Activated T-helper 9 cell treated with anti-CD3 and anti-CD28 coated beads, Interleukin-2, amount 50 U/mL, for 16 hours (primary cell): ENCODE data around the gene SLC9A3.

ENCODE experiments used
- DNase-seq: peaks from one replicate; pipeline ENCODE4 v3.0.0-alpha.2; 2020; ENCODE audit warnings: low read depth

SLC9A3 gene

DNA sequence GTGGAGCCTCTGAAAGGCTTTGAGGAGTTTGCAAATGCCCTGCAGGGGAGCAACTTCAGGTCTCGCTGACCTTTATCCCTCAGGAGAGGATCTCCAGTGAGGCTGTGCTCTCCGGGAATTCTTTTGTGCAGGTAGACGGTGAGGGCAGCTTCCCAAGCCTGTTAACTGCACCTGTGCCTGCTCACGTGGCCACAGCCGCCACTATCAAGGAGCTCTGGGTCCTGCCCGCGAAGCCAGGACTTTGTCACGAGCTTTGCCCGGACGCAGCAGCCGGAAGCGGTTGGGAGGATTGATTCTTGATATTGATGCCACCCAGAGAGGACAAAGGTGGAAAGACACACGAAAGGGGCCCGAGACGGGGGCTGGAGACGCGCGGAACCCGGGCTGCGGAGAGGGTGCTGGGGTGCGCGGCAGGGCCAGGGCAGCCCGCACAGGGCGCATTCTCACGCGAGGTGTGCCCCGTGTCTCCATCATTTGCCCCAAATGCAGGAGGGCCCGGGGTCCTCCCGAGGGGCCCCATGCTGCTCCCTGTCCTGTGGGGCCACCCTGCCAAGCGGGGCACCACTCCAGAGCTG is 18.2 kb downstream of the SLC9A3 start:
- no peak for DNase-seq

DNA sequence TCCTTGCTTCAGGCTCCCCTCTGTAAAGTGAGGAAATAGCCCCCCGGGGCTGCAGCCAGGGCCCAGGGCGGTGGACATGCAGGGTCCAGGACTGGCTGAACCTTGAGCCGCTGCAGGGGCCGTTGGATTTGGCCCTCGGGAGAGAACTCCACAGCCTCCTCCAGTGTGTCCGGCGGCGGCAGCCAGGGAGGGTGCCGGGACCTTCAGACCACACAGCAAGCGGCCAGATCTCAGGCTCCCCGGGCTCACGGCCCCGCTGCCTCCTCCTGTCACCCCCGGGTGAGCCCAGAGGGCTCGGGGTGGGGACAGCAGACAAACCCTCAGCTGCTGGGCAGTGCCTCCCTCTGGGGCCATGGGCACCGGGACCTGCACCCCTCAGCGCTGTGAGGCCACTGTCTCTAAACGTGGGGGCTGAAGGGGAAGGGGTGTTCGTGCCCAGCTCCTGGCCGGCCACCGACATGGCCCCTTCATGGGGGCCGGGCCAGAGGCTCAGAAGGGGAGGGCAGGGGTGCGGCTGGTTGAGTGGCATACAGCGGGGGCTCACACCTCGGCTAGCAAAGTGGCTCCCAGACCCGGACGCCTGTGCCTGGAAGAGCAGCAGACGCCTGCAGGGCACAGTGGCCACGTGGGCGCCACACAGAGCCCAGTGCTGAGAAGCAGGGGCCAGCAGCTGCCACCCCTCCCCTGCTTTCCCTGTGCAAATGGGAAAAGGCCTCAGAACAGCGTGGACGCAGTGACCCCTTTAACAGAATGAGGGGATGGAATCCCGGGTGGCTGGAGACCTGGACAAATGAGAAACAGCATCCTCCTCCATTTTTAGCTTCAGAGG is 19.7 kb downstream of the SLC9A3 start:
- DNase-seq, result no peak

DNA sequence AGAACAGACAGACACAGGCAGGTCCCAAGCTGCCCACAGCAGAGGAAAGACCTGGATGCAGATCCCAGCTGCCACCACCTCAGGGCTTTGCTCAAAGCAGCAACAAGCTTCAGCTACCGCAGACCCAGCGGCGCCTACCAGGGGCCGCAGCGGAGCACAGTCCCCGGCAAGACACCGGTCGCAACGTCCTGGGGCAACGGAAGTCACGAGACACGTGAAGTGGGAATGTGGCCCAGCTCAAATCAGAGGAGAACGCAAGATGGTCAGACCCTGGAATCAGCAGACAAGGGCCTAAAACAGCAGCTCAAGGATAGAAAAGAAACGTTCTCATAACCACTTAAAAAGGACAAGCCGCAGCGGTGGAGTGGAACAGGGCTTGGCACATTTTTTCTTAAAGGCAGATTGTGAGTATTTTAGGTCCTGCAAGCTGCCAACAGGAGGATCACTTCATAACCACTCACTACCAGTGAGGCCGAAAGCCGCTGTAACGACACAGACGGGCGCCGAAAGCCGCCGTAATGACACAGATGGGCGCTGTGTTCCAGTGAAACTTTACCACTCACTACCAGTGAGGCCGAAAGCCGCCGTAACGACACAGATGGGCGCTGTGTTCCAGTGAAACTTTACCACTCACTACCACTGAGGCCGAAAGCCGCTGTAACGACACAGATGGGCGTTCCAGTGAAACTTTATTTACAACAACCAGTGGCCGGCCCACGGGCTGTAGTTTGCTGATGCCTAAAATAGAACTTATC is 21.7 kb downstream of the SLC9A3 start:
- no peak for DNase-seq

DNA sequence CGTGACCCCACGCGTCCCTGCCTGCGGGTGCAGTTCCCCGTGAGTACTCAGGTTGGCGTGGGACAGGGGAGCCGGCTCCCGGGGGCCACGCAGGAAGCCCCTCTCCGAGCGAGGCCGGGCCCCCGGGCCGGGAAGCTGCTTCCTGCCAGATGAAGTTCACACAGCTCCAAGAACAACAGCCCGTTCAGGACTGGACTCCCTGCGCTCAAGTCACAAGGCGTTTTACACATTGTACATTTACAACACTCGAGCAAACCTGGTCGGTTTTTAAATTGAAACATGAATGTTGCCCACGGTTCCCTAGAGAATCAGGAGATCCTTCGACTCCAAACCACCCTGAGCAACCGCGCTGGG is 22.4 kb downstream of the SLC9A3 start:
- no peak for DNase-seq

DNA sequence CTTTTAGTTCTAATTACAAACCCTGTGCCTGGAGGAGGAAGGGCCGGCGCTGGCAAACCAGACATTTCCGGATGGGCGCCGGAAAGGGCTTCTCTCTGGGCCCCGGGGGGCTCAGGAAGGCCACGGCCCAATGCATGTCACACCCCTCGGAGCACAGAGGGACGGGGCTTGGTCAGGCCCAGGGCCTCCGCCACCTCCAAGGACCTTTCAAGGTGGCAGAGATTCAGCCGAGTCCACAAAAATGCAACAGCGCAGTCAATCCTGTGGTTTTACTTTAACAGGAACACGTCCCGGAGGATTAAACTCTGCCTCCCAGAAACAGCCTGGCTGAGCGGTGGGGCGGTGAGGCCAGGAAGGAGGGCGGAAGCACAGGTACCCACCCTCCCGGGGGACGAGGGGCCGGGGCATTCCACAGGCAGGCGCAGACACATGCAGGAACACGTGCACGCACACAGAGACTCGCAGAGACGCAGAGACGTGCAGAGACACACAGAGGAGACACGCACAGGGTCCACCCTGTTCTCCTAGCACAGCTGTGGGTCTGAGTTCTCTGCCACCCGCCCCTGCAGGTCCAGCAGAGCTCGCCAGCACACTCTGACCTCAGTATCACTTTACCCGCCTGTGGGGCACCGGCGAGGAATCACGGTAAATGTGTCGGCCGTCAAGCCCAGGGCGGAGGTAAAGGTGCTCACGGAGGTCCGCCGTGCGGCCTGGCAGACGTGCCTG is 23.0 kb downstream of the SLC9A3 start:
- no peak for DNase-seq

DNA sequence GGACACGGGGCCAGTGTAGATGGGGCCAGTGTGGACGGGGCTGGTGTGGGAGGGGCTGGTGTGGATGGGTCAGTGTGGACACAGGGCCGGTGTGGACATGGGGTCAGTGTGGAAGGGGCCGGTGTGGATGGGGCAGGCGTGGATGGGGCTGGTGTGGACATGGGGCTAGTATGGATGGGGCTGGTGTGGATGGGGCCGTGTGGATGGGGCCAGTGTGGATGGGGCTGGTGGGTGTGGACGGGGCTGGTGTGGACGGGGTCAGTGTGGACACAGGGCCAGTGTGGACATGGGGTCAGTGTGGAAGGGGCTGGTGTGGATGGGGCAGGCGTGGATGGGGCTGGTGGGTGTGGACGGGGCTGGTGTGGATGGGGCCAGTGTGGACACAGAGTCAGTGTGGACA is 23.8 kb downstream of the SLC9A3 start:
- DNase-seq, result no peak

DNA sequence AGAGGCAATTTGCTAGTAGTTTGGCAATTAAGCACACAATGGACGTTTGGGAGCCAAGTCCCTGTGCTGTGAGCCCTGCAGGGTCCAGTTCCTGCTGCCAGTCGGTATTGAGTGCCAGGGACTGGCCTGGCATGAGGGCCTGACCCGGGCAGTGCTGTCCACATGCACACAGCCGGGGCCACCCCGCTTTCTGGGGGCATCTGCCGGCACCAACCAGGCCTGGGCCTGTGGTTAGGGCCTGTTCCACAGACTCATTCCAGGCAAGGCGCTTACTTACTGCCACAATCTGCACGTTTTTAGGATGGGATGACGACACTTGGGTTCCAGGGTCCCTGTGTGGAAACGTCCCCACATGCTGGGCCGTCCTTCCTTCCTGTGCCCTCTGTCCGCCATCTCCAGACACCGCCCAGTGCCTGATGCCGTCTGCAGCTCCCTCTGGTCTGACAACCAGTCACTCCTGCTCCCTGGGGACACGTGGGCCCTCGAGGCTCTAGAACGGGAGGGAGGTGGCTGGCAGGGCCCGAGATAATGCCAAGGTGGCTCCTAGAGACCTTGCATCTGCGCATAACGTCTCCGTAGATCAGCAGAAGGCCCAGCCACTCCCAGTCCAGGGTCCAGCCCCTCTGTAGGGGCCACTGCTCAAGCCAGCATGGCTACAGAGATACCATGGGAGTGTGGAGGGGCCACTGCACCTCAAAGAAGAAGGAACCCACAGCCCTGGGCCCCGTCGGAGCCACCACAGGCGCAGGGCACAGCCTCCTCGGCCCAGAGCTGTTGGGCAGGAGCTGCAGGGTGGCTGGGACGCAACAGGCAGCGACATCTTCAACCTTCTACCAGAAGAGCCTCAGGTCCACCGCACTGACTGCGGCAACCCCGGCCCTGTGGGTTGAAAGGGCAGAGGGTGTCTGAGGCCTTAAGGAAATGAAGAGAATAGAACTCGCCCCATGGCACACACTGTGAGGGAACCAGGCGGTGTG is 24.7 kb downstream of the SLC9A3 start:
- DNase-seq, result no peak

DNA sequence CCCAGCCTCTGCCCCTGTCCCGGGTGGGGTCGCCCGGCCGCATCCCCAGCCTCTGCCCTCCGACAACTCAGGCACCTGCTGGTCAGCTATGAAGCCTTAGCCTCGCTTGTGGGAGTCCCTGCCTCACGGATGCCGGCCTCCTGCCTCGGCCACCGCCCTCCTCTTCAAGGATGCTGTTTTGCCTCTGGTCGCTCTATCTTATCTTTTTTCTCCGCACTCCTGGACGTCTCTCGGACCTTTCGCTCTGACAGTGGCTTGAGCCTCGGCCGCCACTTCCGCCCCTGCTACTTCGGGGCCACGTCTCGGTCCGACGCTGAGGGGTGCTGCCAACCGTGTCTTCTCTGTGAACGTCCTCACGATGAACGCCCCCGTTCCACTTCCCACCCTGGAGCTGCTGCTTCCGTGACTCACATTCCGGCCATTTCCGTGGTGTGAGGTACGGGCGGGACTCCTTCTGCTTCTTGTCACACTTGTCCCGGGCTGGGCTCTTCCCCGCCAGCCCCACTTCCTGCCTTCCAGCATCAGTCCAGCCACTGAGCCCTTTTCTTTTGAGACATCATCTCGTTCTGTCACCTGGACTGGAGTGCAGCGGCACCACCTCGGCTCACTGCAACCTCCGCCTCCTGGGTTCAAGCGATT is 26.3 kb downstream of the SLC9A3 start:
- DNase-seq, result no peak

DNA sequence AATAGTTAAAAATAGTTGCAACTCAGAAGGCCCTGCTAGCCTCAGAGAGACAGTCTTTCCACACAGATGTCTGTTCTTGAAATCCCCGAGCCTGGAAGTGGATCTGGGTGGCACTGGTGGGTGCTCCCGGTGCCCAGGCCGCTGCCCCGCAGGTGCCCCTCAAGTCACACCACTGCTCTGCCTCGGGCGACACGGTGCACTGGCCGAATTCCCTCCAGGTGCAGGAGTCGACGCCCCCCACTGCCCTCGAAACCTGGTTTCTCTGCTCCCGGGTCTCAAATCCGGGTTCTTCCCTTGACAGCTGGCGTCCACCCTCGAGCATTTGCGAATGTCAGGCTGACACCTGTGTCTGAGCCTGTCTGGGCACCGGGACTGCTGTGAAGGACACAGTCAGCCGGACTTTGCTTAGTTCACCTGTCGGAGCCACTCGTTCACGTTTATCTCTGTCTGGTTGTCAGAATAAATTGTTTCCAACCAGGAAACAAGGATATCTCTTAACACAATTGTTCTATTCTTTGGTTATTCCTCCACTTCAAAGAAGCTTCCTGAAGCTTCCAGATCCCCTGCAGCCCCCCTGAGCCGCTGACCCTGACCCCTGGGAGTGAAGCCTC is 27.1 kb downstream of the SLC9A3 start:
- DNase-seq, result no peak

DNA sequence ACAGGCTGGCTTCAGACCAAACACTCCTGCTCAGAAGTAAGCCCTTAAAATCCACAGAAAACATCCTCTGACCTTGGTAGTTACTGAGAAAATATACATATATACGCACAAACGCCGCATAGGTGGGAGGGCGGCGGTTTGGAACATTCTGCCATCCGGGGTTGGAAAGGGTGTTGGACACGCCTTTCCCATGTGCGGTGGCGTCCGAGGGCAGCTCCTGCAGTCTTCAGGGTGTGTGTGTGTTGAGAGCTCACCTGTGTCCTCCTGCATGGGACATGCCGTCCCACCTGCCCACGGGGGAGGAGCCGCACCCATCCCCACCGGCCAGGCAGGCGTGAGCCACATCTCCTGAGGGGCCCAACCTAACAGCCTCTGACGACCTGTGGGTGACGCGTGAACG is 28.2 kb downstream of the SLC9A3 start:
- no peak for DNase-seq

DNA sequence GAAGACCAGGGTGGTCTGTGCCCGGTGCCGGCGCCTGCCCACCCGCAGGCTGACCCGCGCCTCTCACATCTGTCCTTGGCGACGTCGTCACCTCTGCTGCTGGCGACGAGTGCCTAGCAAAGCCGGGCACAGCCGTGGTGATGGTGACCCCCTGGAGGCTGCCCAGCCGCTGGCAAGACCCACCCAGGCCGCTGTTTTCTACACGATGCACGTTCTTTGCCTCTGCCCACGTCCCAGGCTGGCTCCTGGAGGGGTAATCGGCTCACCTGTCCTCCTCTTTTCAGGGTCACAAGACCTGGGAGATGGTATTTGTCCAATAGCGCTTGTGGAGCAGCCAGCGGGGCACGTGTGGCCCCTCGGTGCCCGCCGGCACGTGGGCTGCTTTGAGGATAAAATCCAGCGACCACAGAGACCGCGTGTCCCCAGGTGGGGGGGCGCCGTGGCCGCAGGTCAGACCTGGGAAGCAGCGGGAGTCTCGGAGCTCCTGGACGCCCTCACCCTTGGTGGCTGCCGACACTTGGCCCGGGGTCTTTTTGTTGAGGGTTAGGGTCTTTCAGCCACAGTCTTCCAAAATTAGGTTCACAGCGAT is 29.5 kb downstream of the SLC9A3 start:
- no peak for DNase-seq

DNA sequence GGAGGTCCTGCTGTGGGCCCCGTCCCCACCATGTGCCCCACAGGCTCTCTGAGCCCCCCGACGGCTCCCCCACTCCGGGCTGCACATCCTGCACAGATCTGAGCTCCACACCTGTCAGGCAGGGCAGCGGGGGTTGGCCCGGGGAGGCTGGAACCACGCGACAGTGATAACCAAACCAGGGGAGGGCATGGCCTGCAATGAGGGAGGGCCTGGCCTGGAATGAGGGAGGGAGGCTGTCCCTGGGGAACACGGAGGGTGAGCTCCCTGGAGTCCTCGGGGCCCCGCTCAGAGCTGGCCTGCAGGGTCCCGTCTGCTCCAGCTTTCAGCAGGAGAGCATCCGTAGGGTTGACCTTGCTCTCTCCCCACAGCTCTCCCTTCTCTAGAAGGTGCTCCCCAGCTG is 30.5 kb downstream of the SLC9A3 start:
- DNase-seq, result no peak

DNA sequence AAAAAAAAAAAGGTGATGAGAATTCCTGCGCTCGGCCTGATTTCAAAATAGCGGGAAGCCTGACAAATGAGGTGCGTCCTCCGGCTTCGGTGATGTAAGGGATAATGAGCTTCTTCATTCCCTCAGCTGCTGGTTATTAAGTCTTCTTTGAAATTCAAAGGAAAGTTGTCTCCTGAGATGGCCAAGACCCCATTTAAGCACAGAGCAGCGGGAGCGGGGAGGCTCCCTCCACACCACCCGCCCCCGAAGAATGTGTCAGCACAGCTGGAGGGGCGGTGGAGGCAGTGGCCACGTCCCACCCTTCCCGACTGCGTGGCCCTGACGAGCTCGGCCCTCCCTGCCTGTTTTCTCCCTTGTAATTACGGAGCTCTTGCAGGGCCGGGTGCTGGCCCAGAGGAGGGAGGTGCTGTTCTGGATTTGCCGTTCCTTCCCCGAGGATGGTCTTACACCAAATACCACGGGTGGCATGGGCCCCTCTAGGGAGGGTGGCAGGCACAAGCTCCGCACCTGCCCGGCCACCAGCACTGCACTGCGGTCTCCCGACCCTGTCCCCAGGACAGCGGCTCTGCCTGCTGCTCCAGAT is 31.0 kb downstream of the SLC9A3 start:
- no peak for DNase-seq

DNA sequence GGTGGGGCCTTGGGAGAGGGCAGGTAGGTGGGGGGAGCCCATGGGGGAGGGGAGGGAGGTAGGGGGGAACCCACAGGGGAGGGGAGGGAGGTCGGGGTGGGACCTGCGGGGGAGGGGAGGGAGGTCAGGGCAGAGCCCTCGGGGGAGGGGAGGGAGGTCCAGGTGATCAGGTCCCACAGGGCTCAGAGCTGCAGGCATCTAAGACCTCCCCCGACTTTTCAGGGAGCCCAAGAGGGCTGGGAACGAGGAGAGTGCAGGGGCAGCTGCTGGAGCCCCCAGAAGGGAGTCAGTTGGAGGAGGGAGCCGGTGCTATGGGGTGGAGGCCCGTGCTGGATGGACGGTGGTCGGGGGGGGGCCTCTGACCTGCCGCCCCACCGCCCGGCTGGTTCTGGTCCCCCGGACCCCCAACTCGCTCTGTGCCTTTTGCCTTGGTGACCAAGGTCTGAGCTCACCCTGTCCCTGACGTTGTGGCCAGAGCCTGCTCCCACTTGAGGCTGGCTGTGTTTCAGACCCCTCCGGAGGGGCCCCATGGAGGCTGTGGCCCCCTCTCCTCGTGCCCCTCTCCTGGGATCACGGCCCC is 31.8 kb downstream of the SLC9A3 start:
- no peak for DNase-seq

DNA sequence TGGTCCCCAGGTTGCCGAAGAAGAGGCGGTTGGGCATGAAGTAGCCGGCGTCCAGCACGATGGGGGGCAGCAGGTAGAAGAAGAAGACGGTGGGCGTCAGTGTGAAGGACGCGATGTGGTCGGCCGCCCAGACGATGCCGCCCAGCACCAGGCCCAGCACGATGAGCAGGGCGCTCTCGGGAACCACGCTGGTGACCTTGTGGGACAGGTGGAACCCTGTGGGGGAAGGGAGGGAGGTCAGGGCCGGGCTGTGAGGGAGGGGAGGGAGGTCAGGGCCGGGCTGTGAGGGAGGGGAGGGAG is 32.4 kb downstream of the SLC9A3 start:
- DNase-seq, result no peak

DNA sequence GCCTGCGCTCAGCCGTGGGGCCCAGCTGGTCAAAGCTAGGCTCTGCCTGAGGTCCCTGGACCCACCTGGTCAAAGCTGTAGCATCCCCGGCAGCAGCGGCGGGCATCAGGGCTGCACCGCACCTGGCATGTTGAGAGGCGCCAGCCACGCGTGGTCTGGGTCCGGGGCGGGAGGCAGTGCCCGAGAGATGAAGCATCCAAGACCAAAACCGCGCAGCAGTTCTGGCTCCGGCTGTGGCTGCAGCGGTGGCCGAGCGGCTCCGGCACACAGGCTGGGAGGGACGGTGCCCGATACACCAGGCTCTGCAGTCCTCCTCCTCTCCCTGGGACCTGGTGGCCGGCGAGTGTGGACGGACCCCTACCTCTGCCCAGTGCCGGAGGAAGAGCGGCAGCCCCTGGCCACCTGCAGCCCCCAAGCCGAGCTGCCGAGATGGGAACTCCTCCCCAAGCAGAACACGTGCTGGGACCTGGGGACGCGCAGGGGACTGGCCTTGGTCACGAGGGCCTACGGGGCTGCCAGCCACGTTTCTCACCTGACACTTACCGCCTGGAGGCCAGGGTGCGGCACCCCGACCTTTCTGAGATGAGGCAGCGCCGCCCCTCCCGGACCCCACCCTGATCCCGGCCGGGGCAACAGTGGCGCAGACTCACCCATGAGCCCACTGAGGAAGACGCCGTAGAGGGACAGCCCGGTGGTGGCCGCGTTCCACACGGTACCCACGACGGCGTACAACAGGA is 33.0 kb downstream of the SLC9A3 start:
- no peak for DNase-seq

DNA sequence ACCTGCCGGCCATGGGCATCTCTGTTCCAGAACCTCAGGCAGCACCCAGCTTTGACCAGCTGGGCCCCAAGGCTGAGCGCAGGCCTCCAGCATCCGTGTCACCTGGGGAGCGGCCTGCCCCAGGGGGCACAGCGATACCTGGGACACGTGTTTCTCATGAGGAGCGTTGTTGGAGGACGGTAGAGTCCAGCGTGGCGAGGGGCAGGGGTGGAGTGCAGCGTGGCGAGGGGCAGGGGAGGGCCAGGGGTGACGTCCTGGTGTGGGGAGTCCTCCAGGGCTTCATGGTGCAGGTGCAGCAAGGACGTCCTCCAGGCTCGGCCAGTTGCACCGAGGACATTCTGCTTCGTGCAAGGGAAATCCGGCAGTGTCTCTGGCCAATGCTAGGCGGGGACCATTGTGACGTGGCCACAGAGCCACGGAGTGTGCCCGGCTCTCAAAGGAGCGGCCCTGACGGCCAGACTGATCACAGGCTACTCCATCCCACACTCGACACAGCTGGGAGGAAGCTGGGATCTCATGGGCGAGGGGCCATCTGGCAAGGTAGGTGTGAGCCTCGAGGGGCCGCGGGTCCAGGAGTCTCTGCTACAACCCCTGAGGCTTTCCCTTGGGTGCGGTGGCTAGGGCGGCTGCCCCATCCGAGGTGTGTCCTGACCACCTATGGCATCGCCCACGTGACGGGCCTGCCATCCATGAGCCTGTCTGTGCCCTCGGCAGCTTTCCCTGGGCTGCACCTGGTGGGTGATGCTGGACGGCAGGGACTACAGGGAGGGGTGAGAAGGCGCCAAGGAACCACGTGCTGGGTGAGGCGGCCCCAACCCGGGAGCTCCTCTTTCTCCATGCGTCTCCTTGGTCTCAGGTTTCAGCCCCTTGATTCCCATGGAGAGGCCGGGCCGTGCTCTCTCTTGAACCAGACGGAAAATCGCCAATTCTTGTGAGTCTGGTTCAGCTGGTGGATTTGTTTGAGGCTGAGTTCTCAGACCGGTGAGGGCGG is 33.8 kb downstream of the SLC9A3 start:
- no peak for DNase-seq

DNA sequence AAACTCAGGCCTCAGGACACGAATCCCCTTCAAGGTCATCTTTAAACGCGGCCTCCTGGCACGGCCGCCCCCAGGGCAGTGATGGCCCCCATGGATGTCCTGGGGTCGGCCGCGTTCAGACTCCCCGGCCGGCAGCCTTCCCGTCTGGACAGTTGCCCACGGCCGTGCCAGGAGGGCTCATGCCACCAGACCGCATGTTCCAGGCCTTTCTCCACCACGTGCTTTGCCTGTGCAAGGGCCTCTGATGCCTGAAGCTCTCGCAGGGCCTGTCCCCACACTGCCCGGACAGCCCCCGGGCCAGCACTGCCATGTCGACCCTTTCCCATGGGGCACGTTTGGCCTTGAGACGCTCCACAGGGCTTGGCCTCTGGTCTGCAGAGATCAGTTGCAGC is 34.6 kb downstream of the SLC9A3 start:
- no peak for DNase-seq
